Measurements from ENCODE around the gene COMMD1.
"Not testable (repeated sequence)": the region's sequence is repeated elsewhere in the genome, so short reads cannot be mapped to it uniquely, and the experiment has no call there.

Gene COMMD1

DNA sequence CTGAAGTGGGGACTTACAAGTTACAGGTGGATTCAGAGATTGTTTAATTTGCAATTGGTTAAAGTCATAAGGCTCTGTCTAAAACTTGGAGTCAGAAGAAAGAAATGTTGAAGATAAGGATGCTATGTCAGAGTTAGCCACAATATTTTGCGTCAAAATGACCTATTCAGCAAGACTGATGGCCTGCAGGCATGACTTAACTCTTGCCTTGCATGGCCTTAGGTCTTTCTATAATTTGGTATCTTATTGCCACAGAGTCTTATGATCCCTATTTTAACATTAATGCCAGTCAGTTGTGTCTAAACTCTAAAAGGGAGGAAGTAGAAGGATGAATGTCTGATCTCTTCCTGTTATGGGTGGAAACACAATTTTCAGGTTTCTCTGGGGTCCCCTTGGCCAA is 5.2 kb upstream of the COMMD1 start:
- TF ChIP-seq GATA1 (IDR thresholded peaks at IDR 0.05; ENCODE audit: low read depth, low read length) (no peak), POLR2A (IDR thresholded peaks at IDR 0.05; ENCODE audit: low read length) (no peak)
- no peak for DNase-seq

GRCh38 chr2:61906186-61906470 is 654 bp downstream of the COMMD1 start:
- TF ChIP-seq GATA1 (IDR thresholded peaks at IDR 0.05; ENCODE audit: low read depth, low read length) (no peak), POLR2A (IDR thresholded peaks at IDR 0.05; ENCODE audit: low read length) (no peak)
- no peak for DNase-seq

DNA sequence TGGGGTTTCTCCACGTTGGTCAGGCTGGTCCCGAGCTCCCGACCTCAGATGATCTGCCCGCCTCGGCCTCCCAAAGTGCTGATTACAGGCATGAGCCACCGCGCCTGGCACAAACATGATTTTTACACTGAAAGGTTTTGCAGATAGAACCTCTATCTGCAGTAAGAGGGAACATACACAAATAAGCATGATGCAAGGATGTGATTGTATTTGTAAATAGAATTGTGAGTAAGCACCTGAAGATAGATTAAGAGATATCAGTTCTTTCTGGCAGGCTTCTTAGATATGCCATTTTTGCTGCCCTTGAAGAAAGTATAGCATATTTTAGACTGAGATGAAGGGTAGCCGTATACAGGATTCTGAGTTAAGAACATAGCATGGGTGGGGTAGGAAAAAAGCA is 3.6 kb downstream of the COMMD1 start:
- no peak for DNase-seq

GRCh38 chr2:61910603-61911002 is 5.1 kb downstream of the COMMD1 start:
- peak in 1 of 2 experiments; percentile 19 for DNase-seq
- TF ChIP-seq POLR2A (IDR thresholded peaks at IDR 0.05; ENCODE audit: low read length) (no peak), GATA1 (IDR thresholded peaks at IDR 0.05; ENCODE audit: low read depth, low read length) (no peak)

More for the DNA sequence above, 3.6 kb downstream of the COMMD1 start:
- TF ChIP-seq GATA1 (IDR thresholded peaks at IDR 0.05; ENCODE audit: low read depth, low read length) (no peak), POLR2A (IDR thresholded peaks at IDR 0.05; ENCODE audit: low read length) (no peak)

- peak; percentile 23 to 34 for DNase-seq
- no peak for TF ChIP-seq POLR2A (IDR thresholded peaks at IDR 0.05; ENCODE audit: low read length)
- TF ChIP-seq GATA1 (IDR thresholded peaks at IDR 0.05; ENCODE audit: low read depth, low read length), result no peak
These were observed 6.0 kb downstream of the COMMD1 start for GRCh38 chr2:61911510-61911909.

DNA sequence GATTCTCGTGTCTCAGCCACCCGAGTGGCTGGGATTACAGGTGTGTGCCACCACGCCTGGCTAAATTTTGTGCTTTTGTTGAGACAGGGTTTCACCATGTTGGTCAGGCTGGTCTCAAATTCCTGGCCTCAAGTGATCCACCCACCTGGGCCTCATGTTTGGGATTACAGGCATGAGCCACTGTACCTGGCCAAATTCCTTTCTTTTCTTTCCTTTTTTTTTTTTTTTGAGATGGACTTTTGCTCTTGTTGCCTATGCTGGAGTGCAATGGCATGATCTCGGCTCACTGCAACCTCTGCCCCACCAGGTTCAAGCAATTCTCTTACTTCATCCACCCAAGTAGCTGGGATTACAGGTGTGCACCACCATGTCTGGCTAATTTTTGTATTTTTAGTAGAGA is 9.3 kb downstream of the COMMD1 start:
- not testable (repeated sequence) for DNase-seq

DNA sequence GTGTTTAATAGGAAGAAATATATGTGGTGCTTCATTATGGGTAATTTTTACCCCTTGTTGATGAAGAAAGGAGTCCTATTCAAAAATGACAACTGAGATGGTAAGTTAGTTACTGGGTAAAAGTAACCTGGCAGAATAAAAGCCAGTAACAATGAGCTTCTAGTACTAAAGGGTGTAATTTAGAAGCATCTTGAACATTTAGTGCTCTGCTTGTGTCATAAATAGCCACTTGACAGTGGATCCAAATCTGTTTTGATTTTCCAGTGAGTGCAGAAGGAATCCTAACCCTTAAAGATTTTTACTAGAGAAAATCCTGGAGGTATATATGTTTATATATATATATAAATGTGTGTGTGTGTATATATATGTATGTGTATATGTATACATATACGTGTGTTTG is 15.1 kb downstream of the COMMD1 start:
- TF ChIP-seq GATA1 (IDR thresholded peaks at IDR 0.05; ENCODE audit: low read depth, low read length), result no peak
- no peak for TF ChIP-seq POLR2A (IDR thresholded peaks at IDR 0.05; ENCODE audit: low read length)
- DNase-seq, result no peak

DNA sequence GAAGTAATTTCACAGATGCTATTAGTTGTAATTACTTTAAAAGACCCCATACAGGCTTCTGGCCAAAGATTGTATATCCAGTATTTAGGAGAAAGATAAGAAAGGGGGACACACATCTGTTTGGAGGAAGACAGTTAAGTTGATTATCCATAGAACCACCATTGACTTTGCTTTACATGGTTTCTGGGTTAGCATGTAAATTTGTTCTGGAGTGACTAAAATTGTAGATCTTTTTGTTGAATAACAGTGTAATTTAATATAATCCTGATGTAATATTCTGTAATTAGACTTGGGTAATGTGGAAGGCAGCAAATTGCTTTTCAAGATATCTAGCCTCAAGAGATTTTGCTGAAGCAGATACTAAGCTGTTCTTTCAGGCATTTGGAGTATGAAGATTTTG is 17.2 kb downstream of the COMMD1 start:
- peak in 1 of 2 experiments; percentile 7 for DNase-seq
- TF ChIP-seq POLR2A (IDR thresholded peaks at IDR 0.05; ENCODE audit: low read length) (no peak), GATA1 (IDR thresholded peaks at IDR 0.05; ENCODE audit: low read depth, low read length) (no peak)

GRCh38 chr2:61924895-61925663 is 19.6 kb downstream of the COMMD1 start:
- DNase-seq, result peak; percentile 10 to 53
- TF ChIP-seq POLR2A (IDR thresholded peaks at IDR 0.05; ENCODE audit: low read length), result no peak
- TF ChIP-seq GATA1 (IDR thresholded peaks at IDR 0.05; ENCODE audit: low read depth, low read length), result no peak

DNA sequence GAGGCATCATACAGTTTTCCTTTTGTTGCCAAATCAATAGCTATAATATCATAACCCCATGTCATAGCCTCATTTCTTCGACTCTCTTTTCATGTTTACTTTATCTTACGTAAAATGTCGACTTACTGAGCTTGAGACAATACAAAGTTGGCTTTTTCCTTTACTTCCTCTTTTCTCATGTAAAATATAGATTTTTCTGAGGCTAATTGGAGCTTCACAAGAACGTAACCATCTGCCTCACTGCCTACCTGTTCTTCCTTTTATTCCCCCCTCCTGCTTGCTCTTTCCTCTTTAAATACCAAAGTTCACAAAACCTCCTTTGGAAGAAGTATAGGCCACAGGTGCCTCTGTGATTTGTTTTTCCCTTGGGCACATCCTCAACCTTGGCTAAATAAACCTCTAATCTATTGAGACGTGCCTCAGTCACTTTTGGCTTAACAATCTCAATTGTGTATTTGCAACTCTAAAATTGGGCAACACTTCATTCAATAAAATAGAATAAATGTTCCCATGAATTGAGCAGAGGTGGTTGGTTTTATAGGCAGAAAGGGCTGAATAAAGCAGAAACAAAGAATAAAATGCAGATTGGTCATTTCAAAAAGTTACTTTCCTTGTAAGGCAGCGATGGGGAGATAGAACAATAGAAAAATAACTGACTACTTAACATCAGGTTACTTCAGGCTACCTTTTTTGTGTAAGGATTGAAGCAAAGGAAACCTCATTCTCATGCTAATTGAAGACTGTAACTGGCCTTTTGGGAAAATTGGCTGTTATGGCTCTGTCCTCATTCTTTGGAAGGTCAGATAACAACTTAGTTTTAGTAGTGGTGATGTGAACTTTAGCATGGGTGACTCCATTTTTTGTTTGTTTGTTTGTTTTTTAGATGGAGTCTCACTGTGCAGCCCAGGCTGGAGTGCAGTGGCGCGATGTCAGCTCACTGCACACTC is 21.3 kb downstream of the COMMD1 start:
- DNase-seq, result no peak
- TF ChIP-seq POLR2A (IDR thresholded peaks at IDR 0.05; ENCODE audit: low read length), result no peak
- no peak for TF ChIP-seq GATA1 (IDR thresholded peaks at IDR 0.05; ENCODE audit: low read depth, low read length)

DNA sequence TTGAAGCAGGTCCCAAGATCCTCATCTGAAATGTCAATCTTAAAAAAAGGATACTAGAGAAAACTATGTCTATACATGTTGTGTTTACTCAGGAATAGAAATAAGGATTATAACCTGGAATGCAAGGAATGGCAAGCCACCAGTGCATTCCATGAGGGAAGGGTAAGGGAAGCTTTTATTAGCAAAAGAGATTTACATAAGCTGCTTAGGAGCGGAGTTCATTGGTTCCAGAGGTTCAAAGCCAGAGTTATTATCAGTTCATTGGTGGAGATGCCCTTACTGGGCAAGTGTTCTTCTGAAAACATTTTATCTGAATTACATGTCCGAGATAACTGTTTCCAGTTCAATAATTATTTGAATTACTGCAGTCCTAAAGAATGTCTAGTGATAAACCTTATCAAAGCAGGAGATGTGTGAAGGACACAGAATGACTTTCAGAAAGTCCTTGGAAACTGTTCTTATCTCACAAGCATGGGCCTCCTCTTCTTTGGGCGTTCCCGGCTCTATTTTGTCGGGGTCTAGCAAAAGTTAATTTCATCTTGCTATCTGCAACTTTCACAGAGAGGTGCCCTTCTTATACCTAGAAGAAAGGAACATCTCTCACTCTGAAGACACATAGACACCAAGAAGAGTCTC is 23.5 kb downstream of the COMMD1 start:
- DNase-seq, result peak; percentile 64 to 85
- no peak for TF ChIP-seq GATA1 (IDR thresholded peaks at IDR 0.05; ENCODE audit: low read depth, low read length)
- no peak for TF ChIP-seq POLR2A (IDR thresholded peaks at IDR 0.05; ENCODE audit: low read length)

DNA sequence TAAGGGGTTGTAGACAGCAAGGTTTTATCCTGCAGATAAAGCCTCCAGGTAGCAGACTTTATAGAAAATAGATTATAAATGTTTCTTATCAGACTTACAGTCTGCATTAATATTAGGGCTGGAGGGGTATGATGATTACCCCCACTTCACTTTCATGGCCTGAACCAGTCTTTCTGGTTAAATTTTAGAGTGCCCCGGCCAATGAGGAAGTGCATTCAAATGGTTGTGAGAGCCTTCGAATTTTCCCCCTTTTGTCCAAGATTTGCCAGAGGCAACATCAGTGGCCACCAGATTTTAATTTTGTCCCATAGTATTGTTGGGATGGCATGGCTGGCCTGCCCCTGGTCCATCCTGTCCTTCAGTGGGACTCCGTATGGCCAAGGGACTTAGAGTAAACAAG is 31.6 kb downstream of the COMMD1 start:
- TF ChIP-seq GATA1 (IDR thresholded peaks at IDR 0.05; ENCODE audit: low read depth, low read length) (no peak), POLR2A (IDR thresholded peaks at IDR 0.05; ENCODE audit: low read length) (no peak)

GRCh38 chr2:61937886-61938285 is 32.4 kb downstream of the COMMD1 start:
- DNase-seq, result no peak

More for the DNA sequence above, 31.6 kb downstream of the COMMD1 start:
- peak in 1 of 2 experiments; percentile 38 for DNase-seq

GRCh38 chr2:61938511-61938910 is 33.0 kb downstream of the COMMD1 start:
- no peak for DNase-seq
- TF ChIP-seq POLR2A (IDR thresholded peaks at IDR 0.05; ENCODE audit: low read length) (no peak), GATA1 (IDR thresholded peaks at IDR 0.05; ENCODE audit: low read depth, low read length) (no peak)

More at GRCh38 chr2:61937886-61938285, 32.4 kb downstream of the COMMD1 start:
- TF ChIP-seq POLR2A (IDR thresholded peaks at IDR 0.05; ENCODE audit: low read length), result no peak
- no peak for TF ChIP-seq GATA1 (IDR thresholded peaks at IDR 0.05; ENCODE audit: low read depth, low read length)
